GM06990 (cell line): ENCODE data around the gene FOXL1.

Experiments
- DNase-seq: peaks from one replicate; pipeline ENCODE4 v3.0.0-alpha.2; 2011; ENCODE audit not compliant: insufficient read length; ENCODE audit errors: extremely low read depth
- H3K27me3 ChIP-seq: replicated peaks from 2 replicates; pipeline ENCODE4 v1.6.0; 2011; ENCODE audit warnings: low read length; ENCODE audit not compliant: control insufficient read depth, insufficient read depth
- H3K36me3 ChIP-seq: 2 replicates; pipeline ENCODE4 v1.5.1; 2011; ENCODE audit warnings: low read length; ENCODE audit not compliant: control insufficient read depth, insufficient read depth
- H3K4me3 ChIP-seq: replicated peaks from 2 replicates; pipeline ENCODE4 v1.5.1; 2011; ENCODE audit warnings: low read depth, mild to moderate bottlenecking, control low read depth, low read length
- TF ChIP-seq, protein P1 (sequence below): IDR thresholded peaks from 2 replicates; pipeline ENCODE4 v1.5.1; 2011; ENCODE audit warnings: low read length, control low read depth, mild to moderate bottlenecking, inconsistent platforms; ENCODE audit not compliant: insufficient read depth, poor library complexity, severe bottlenecking

Gene FOXL1

DNA sequence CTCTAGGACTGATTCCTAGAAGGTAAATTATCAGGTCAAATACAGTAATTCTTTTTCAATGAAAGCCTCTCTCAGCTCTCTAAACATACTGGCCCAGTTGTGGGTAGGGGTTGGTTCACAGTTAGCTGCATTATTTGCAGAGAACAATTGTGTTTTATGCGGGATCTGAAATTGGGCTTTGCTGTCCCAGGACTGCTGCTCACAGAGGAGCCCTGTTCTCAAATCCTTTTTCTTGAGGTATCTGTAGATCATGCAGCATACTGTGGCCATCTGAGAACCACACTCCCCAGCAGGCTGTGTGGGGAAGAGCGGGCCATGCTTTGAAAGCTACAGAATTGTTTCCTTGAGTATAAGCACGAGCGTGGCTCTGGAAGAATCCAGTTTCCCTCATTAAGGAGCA, 40.9 kb upstream of the FOXL1 start:
- Histone ChIP-seq H3K36me3 (peaks cover 24% of the 10 kb centered on the region), H3K4me3 (no peak overlapping the region), H3K27me3 (no peaks in the 10 kb centered on the region)
- TF ChIP-seq, protein P1, sequence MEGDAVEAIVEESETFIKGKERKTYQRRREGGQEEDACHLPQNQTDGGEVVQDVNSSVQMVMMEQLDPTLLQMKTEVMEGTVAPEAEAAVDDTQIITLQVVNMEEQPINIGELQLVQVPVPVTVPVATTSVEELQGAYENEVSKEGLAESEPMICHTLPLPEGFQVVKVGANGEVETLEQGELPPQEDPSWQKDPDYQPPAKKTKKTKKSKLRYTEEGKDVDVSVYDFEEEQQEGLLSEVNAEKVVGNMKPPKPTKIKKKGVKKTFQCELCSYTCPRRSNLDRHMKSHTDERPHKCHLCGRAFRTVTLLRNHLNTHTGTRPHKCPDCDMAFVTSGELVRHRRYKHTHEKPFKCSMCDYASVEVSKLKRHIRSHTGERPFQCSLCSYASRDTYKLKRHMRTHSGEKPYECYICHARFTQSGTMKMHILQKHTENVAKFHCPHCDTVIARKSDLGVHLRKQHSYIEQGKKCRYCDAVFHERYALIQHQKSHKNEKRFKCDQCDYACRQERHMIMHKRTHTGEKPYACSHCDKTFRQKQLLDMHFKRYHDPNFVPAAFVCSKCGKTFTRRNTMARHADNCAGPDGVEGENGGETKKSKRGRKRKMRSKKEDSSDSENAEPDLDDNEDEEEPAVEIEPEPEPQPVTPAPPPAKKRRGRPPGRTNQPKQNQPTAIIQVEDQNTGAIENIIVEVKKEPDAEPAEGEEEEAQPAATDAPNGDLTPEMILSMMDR = no peak
- DNase-seq = no peak

DNA sequence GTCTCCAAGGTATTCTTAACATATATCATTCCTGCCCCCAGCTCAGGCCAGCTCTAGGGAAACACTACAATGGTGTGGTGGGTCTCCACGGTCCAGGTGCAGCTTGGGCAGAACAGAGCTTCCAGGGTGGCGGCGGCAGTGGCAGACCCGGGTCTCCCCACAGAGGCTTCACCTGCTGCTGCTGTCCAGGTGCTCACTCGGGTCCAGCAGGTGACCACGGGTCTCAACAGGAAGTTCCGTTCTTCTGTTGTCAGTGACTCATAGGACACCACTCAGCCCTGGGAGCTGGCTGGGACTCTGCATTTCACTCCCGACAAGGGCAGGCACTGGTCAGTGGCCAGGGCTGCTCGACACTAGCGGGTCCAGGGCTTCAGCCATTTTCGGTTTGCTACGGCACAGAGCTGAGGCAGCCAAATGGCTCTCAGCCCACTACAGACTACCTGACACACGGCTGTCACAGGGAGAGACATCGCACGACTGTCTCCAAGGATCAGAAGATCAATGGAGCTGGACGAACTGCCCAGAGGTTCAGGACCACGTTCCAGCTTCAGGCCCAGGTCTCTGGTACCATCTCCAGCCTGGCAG, 40.1 kb upstream of the FOXL1 start:
- TF ChIP-seq, protein P1 = no peak
- no peak for DNase-seq
- H3K4me3 ChIP-seq = no peak overlapping the region
- no peaks in the 10 kb centered on the region for H3K27me3 ChIP-seq
- H3K36me3 ChIP-seq = peaks cover 24% of the 10 kb centered on the region

DNA sequence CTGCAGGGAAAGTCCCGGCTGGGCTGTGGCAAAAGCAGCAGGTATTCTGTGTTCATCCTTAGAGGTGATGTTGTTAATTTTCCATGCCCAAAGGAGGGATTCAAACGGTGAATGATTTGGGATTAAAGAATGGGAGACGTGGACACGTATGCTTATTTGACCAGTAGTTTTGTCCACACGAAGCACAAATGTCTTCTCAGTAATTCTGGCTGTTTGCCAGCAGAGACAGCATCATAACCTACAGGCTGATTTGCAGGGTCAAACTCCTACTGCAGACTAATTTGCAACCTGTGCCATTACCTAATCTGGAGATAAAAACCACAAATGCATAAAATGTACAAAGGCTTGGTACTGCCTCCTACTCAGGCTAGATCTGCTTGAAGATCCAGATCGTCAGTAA, 37.5 kb upstream of the FOXL1 start:
- DNase-seq = no peak
- no peak overlapping the region for H3K4me3 ChIP-seq
- H3K36me3 ChIP-seq = peaks cover 29% of the 10 kb centered on the region
- H3K27me3 ChIP-seq = no peaks in the 10 kb centered on the region
- TF ChIP-seq, protein P1 = no peak

DNA sequence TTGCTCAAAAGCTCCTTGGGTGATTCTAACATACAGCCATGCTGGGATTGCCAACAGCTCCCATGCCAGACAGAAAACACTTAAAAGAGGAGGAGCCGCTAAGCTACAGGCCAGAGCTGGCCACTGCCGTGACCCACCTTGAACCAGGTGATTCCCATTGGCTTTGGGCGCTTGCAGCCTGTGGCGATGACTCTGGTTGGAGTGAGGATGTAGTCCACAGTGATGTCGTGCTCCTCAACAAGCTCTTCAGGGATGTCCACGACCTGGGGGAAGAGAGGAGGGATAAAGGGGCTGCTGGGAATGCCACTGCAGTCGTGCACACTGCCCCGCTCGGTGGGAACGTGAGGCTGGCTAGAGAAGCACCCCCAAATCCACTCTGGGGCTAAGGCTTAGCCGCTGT, 36.8 kb upstream of the FOXL1 start:
- Histone ChIP-seq H3K36me3 (peaks cover 30% of the 10 kb centered on the region), H3K27me3 (no peaks in the 10 kb centered on the region), H3K4me3 (no peak overlapping the region)
- no peak for DNase-seq
- TF ChIP-seq, protein P1 = no peak

DNA sequence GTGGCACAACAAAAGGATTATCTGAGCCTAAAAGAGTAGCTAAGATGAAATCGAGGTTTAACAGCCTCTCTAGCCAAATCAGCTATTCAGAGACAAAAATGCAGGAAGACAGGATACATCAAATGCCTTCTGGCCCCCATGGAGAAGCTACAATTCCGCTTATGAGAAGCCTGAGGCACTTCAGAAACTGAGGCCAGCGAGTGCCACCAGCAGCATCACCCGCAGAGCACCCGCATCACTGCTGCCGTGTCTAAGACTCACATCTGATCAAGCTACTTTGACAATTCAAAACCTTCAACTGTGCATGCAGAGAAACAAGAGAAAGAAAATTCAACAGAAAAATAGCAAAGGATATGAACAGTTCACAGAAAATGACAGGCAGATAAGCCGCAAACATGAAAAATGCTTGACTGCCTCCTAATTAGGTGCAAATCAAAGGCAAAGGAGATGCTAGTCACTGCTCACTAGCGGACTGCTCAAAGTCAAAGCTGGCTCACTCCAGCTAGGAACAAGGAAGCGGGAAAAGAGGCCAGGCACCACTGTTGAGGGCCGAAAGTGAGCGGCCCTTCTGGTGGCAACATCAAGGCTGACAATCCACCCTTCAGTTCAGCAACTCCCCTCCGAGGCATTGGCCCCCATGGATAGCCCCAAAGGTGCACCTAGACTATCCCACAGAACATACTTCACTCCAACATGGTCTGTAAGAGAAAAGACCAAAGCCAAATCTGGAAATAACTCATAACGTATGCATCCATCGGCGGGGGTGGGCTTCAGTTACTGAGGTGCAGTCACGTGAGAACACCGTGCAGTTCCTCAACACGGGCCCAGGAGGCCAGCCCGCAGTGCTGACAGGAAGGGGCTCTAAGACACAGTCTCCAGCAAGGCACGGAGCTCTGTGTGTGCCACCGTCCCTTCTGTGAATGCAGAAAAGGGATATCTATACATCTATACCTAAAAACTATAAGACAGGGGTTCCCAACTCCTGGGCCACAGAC, 35.3 kb upstream of the FOXL1 start:
- Histone ChIP-seq H3K27me3 (no peaks in the 10 kb centered on the region), H3K4me3 (no peak overlapping the region), H3K36me3 (peaks cover 28% of the 10 kb centered on the region)
- TF ChIP-seq, protein P1 = no peak
- DNase-seq = no peak
